ENCODE results near the gene PIGZ. TPM values are rescaled to one million over a fixed set of nuclear protein-coding genes. Genes with fewer than 3 reads are reported as not detected.

PIGZ gene
- polyA plus RNA-seq, 1 donor from 2014 or later, result 2.1 TPM

- no peaks in the 10 kb centered on the region for H3K9me3 Mint-ChIP-seq
- no peaks in the 10 kb centered on the region for H3K4me1 Mint-ChIP-seq
- H3K4me3 Mint-ChIP-seq, result no peak overlapping the region
- peak overlapping the region in 1 of 3 donors; percentile 31 for H3K27ac Mint-ChIP-seq
- no peaks in the 10 kb centered on the region for H3K36me3 Mint-ChIP-seq
- peaks cover 3% of the 10 kb centered on the region for H3K27me3 Mint-ChIP-seq
Observed at GRCh38 chr3:196994056-196994455, 25.4 kb upstream of the PIGZ start.

GRCh38 chr3:196992461-196993065 lies 23.9 kb upstream of the PIGZ start:
- Mint-ChIP-seq H3K27me3 (peaks cover 7% of the 10 kb centered on the region), H3K36me3 (no peaks in the 10 kb centered on the region), H3K9me3 (no peaks in the 10 kb centered on the region), H3K27ac (no peak overlapping the region), H3K4me3 (no peak overlapping the region), H3K4me1 (no peaks in the 10 kb centered on the region)

GRCh38 chr3:196991581-196992460 lies 23.2 kb upstream of the PIGZ start:
- Mint-ChIP-seq H3K4me3 (no peak overlapping the region), H3K9me3 (no peaks in the 10 kb centered on the region), H3K27ac (no peak overlapping the region), H3K4me1 (no peaks in the 10 kb centered on the region), H3K36me3 (no peaks in the 10 kb centered on the region), H3K27me3 (peaks cover 10% of the 10 kb centered on the region)

- Mint-ChIP-seq H3K4me1 (no peaks in the 10 kb centered on the region), H3K27me3 (peaks cover 12% of the 10 kb centered on the region), H3K9me3 (peaks cover 0 to 2% (median 0%) of the 10 kb centered on the region in 3 donors), H3K36me3 (no peaks in the 10 kb centered on the region), H3K27ac (no peak overlapping the region), H3K4me3 (no peak overlapping the region)
Observed at GRCh38 chr3:196990601-196991007, 22.0 kb upstream of the PIGZ start.

GRCh38 chr3:196989721-196990262 lies 21.2 kb upstream of the PIGZ start:
- Mint-ChIP-seq H3K9me3 (peaks cover 0 to 2% (median 0%) of the 10 kb centered on the region in 3 donors), H3K27me3 (peaks cover 12% of the 10 kb centered on the region), H3K36me3 (no peaks in the 10 kb centered on the region), H3K4me3 (no peak overlapping the region), H3K27ac (no peak overlapping the region), H3K4me1 (no peaks in the 10 kb centered on the region)

GRCh38 chr3:196988241-196989029 lies 19.8 kb upstream of the PIGZ start:
- no peak overlapping the region for H3K4me3 Mint-ChIP-seq
- H3K36me3 Mint-ChIP-seq, result no peaks in the 10 kb centered on the region
- H3K9me3 Mint-ChIP-seq, result peaks cover 0 to 12% (median 4%) of the 10 kb centered on the region in 3 donors
- H3K4me1 Mint-ChIP-seq, result no peaks in the 10 kb centered on the region
- no peak overlapping the region for H3K27ac Mint-ChIP-seq
- H3K27me3 Mint-ChIP-seq, result peaks cover 12% of the 10 kb centered on the region

- peaks cover 0 to 16% (median 5%) of the 10 kb centered on the region in 3 donors for H3K9me3 Mint-ChIP-seq
- no peak overlapping the region for H3K4me3 Mint-ChIP-seq
- no peaks in the 10 kb centered on the region for H3K4me1 Mint-ChIP-seq
- no peak overlapping the region for H3K27ac Mint-ChIP-seq
- H3K36me3 Mint-ChIP-seq, result no peaks in the 10 kb centered on the region
- peaks cover 12% of the 10 kb centered on the region for H3K27me3 Mint-ChIP-seq
Observed at GRCh38 chr3:196987022-196987421, 18.4 kb upstream of the PIGZ start.

- Mint-ChIP-seq H3K27me3 (peaks cover 19% of the 10 kb centered on the region), H3K4me1 (peaks cover 0 to 4% (median 3%) of the 10 kb centered on the region in 3 donors), H3K4me3 (no peak overlapping the region), H3K27ac (no peak overlapping the region), H3K36me3 (peaks cover 2% of the 10 kb centered on the region), H3K9me3 (peaks cover 4 to 20% (median 5%) of the 10 kb centered on the region in 3 donors)
Observed at GRCh38 chr3:196985954-196986885, 17.6 kb upstream of the PIGZ start.

GRCh38 chr3:196985298-196985697 lies 16.7 kb upstream of the PIGZ start:
- peaks cover 4 to 20% (median 5%) of the 10 kb centered on the region in 3 donors for H3K9me3 Mint-ChIP-seq
- H3K4me3 Mint-ChIP-seq, result no peak overlapping the region
- peaks cover 0 to 4% (median 3%) of the 10 kb centered on the region in 3 donors for H3K4me1 Mint-ChIP-seq
- peaks cover 2% of the 10 kb centered on the region for H3K36me3 Mint-ChIP-seq
- no peak overlapping the region for H3K27ac Mint-ChIP-seq
- peaks cover 21% of the 10 kb centered on the region for H3K27me3 Mint-ChIP-seq

GRCh38 chr3:196983186-196983585 lies 14.6 kb upstream of the PIGZ start:
- Mint-ChIP-seq H3K27me3 (peaks cover 23% of the 10 kb centered on the region), H3K36me3 (peaks cover 2% of the 10 kb centered on the region), H3K27ac (no peak overlapping the region), H3K4me3 (no peak overlapping the region), H3K4me1 (peaks cover 0 to 8% (median 4%) of the 10 kb centered on the region in 3 donors), H3K9me3 (peaks cover 4 to 20% (median 5%) of the 10 kb centered on the region in 3 donors)

- Mint-ChIP-seq H3K36me3 (peaks cover 2% of the 10 kb centered on the region), H3K27ac (no peak overlapping the region), H3K27me3 (peaks cover 17% of the 10 kb centered on the region), H3K4me3 (no peak overlapping the region), H3K4me1 (peaks cover 0 to 8% (median 4%) of the 10 kb centered on the region in 3 donors), H3K9me3 (peaks cover 4 to 20% (median 5%) of the 10 kb centered on the region in 3 donors)
Observed at GRCh38 chr3:196981657-196982056, 13.0 kb upstream of the PIGZ start.

- H3K9me3 Mint-ChIP-seq, result peaks cover 4 to 20% (median 4%) of the 10 kb centered on the region in 3 donors
- H3K4me3 Mint-ChIP-seq, result no peak overlapping the region
- H3K4me1 Mint-ChIP-seq, result peaks cover 0 to 8% (median 4%) of the 10 kb centered on the region in 3 donors
- H3K36me3 Mint-ChIP-seq, result peaks cover 2% of the 10 kb centered on the region
- peaks cover 19% of the 10 kb centered on the region for H3K27me3 Mint-ChIP-seq
- H3K27ac Mint-ChIP-seq, result no peak overlapping the region
Observed at GRCh38 chr3:196979545-196979944, 10.9 kb upstream of the PIGZ start.

- Mint-ChIP-seq H3K36me3 (peaks cover 2% of the 10 kb centered on the region), H3K4me3 (no peak overlapping the region), H3K9me3 (peaks cover 0 to 4% (median 4%) of the 10 kb centered on the region in 3 donors), H3K27me3 (peaks cover 19% of the 10 kb centered on the region), H3K4me1 (peaks cover 0 to 8% (median 4%) of the 10 kb centered on the region in 3 donors), H3K27ac (no peak overlapping the region)
Observed at GRCh38 chr3:196976941-196977340, 8.3 kb upstream of the PIGZ start.

GRCh38 chr3:196975349-196975748 lies 6.7 kb upstream of the PIGZ start:
- Mint-ChIP-seq H3K36me3 (no peaks in the 10 kb centered on the region), H3K4me1 (peaks cover 0 to 9% (median 0%) of the 10 kb centered on the region in 3 donors), H3K4me3 (no peak overlapping the region), H3K27ac (peak overlapping the region in 1 of 3 donors; percentile 2), H3K9me3 (no peaks in the 10 kb centered on the region), H3K27me3 (peaks cover 11% of the 10 kb centered on the region)
